Astrocyte of the cerebellum (primary cell): ENCODE measurements around the gene ZFPM1.

Experiments used
- DNase-seq: peaks from one replicate; pipeline ENCODE4 v3.0.0-alpha.2; 2011; ENCODE audit warnings: low read depth
- H3K4me3 ChIP-seq: 2 replicates; pipeline ENCODE4 v1.5.1; 2011; ENCODE audit warnings: mild to moderate bottlenecking, low read depth, low read length, moderate library complexity
- CTCF ChIP-seq: IDR thresholded peaks from 2 replicates; pipeline ENCODE4 v1.5.1; 2012; ENCODE audit warnings: low read length, low read depth, moderate library complexity, mild to moderate bottlenecking; ENCODE audit errors: missing control alignments
- in situ Hi-C: cut with HindIII; loops from 2 replicates; pipeline ENCODE4 v1.10.0; 2017; ENCODE audit warnings: low sequenced_read_pairs

ZFPM1 gene

GRCh38 chr16:88453217-88453531 is at the start of gene ZFPM1:
Gene ZFPM1 (plus strand): TSS chr16:88453280. CDS start chr16:88453639, 359 bp downstream.
- H3K4me3 ChIP-seq: peak within 1 kb of the TSS; percentile 50
- in situ Hi-C loops: no loop called here
- no peak for DNase-seq
- TF ChIP-seq CTCF: no peak

GRCh38 chr16:88403794-88404581 is 49.1 kb upstream of the ZFPM1 start:
- in situ Hi-C loops: no loop called here
- no peak for DNase-seq
- TF ChIP-seq CTCF: no peak
- H3K4me3 ChIP-seq: no peak overlapping the region

GRCh38 chr16:88404769-88405168 is 48.3 kb upstream of the ZFPM1 start:
- in situ Hi-C loops: loop anchor here (5.0 kb wide), 1 partner anchor 42 kb away; no protein-coding TSS in a partner anchor
- no peak for TF ChIP-seq CTCF
- H3K4me3 ChIP-seq: no peak overlapping the region

GRCh38 chr16:88405216-88406060 is 47.6 kb upstream of the ZFPM1 start:
- no peak overlapping the region for H3K4me3 ChIP-seq
- TF ChIP-seq CTCF: no peak
- no peak for DNase-seq
- in situ Hi-C loops: loop anchor here (5.0 kb wide), 1 partner anchor 43 kb away; no protein-coding TSS in a partner anchor

More at GRCh38 chr16:88404769-88405168, 48.3 kb upstream of the ZFPM1 start:
- DNase-seq: no peak

- H3K4me3 ChIP-seq: no peak overlapping the region
Observed at GRCh38 chr16:88406096-88407041, 46.7 kb upstream of the ZFPM1 start.

More at GRCh38 chr16:88406096-88407041, 46.7 kb upstream of the ZFPM1 start:
- peak; percentile 34 for TF ChIP-seq CTCF
- in situ Hi-C loops: loop anchor here (5.0 kb wide), 1 partner anchor 44 kb away; no protein-coding TSS in a partner anchor
- no peak for DNase-seq
